ENCODE measurements around the gene EIF2B2.

Gene EIF2B2

DNA sequence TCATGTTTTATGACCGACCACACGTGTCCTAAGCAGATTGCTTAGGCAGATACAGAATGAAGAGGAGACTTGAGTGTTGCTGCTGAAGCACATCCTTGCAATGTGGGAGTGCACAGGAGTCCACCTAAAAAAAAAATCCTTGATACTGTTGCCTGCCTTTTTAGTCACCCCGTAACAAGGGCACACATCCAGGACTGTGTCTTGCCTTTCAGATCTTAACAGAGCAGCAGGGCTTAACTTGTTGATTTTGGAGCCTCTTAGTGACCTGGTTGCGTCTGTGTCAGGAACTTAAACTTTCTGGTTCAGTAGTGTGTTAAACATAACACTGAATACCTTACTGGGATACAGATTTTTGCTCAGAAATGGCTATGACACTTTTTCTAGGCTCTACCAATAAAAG lies 6.5 kb downstream of the EIF2B2 start:
- H2BK12ac ChIP-seq (ENCODE audit: low read length in 2 of 2): no peak overlapping the region
- no peak overlapping the region for H2AFZ ChIP-seq (ENCODE audit: low read depth, low read length)
- H3K4ac ChIP-seq (ENCODE audit: low read depth in 1 of 2, low read length in 2 of 2): no peak overlapping the region
- peaks cover 21% of the 10 kb centered on the region for H3K79me1 ChIP-seq (replicated peaks; ENCODE audit: low read length, poor library complexity, severe bottlenecking)
- no peak overlapping the region for H4K91ac ChIP-seq (ENCODE audit: low read length)
- H3K14ac ChIP-seq (ENCODE audit: low read length in 2 of 2): no peak overlapping the region
- no peak overlapping the region for H3K18ac ChIP-seq (ENCODE audit: low read depth in 1 of 2, low read length in 2 of 2)
- no peak overlapping the region for H2BK120ac ChIP-seq (ENCODE audit: low read depth, low read length)
- H2BK5ac ChIP-seq (ENCODE audit: low read depth, low read length, poor library complexity, severe bottlenecking): no peak overlapping the region
- no peak overlapping the region for H3K27ac ChIP-seq (ENCODE audit: low read length, poor library complexity, severe bottlenecking)
- no peak overlapping the region for H3K4me3 ChIP-seq (ENCODE audit: insufficient read depth in 1 of 2, low read depth in 1 of 2, low read length in 2 of 2)
- no peaks in the 10 kb centered on the region for H3K9me3 ChIP-seq (ENCODE audit: control insufficient read depth, low read length)
- peaks cover 5% of the 10 kb centered on the region for H3K4me1 ChIP-seq (ENCODE audit: control insufficient read depth, insufficient read depth, low read depth, low read length)
- H3K23ac ChIP-seq (ENCODE audit: low read length in 2 of 2): no peak overlapping the region
- WGBS: 92% methylated on average over 4 of the region's 4 CpGs
- H2BK15ac ChIP-seq (ENCODE audit: low read depth, poor library complexity, severe bottlenecking): no peak overlapping the region
- no peak overlapping the region for H3K4me2 ChIP-seq (ENCODE audit: low read length, poor library complexity, severe bottlenecking)
- no peaks in the 10 kb centered on the region for H3K27me3 ChIP-seq (ENCODE audit: control insufficient read depth in 1 of 2, insufficient read depth in 1 of 2, low read length in 2 of 2)
- H2AK5ac ChIP-seq (ENCODE audit: low read length, severe bottlenecking): no peak overlapping the region
- H3K36me3 ChIP-seq (ENCODE audit: control insufficient read depth in 1 of 2, insufficient read depth in 2 of 2, low read depth in 1 of 2, low read length in 2 of 2): peaks cover 21 to 71% of the 10 kb centered on the region in 2 experiments
- no peak overlapping the region for H4K8ac ChIP-seq (ENCODE audit: low read length)
- DNase-seq: no peak
- H3K9ac ChIP-seq (ENCODE audit: low read length): no peak overlapping the region

DNA sequence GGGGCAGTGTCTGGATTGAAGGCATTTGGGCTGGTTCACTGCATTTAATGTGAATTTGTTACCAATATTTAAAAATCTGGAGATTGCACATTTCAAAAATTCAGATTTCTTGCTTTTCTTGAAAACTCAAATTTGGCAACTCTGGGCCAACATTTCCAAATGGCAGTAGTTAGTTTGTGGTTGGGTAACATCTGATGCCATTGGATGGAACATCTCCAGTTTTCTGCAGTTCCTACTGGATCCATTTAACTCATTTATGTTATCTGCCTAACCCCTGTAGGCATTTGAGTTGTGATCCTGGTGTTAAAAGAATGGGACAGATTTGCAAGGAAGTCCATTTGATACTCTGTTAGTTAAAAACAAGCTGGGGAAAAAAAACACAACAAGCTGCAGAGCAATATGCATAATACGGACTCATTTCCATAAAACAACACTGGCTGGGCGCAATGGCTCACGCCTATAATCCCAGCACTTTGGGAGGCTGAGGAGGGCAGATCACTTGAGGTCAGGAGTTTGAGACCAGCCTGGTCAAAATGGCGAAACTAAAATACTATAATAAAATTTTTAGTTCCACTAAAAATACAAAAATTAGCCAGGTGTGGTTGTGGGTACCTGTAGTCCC lies 7.9 kb downstream of the EIF2B2 start:
- H3K23ac ChIP-seq (ENCODE audit: low read length in 2 of 2): no peak overlapping the region
- H2BK5ac ChIP-seq (ENCODE audit: low read depth, low read length, poor library complexity, severe bottlenecking): no peak overlapping the region
- H3K9me3 ChIP-seq (ENCODE audit: control insufficient read depth, low read length): no peaks in the 10 kb centered on the region
- WGBS: no CpG with 5 or more reads among the region's 4 CpGs
- peak overlapping the region; percentile 70 for H3K9ac ChIP-seq (ENCODE audit: low read length)
- no peak overlapping the region for H3K4me3 ChIP-seq (ENCODE audit: insufficient read depth in 1 of 2, low read depth in 1 of 2, low read length in 2 of 2)
- no peak overlapping the region for H3K4me2 ChIP-seq (ENCODE audit: low read length, poor library complexity, severe bottlenecking)
- no peak overlapping the region for H2BK15ac ChIP-seq (ENCODE audit: low read depth, poor library complexity, severe bottlenecking)
- no peak overlapping the region for H3K14ac ChIP-seq (ENCODE audit: low read length in 2 of 2)
- H3K79me1 ChIP-seq (replicated peaks; ENCODE audit: low read length, poor library complexity, severe bottlenecking): peaks cover 16% of the 10 kb centered on the region
- no peaks in the 10 kb centered on the region for H3K27me3 ChIP-seq (ENCODE audit: control insufficient read depth in 1 of 2, insufficient read depth in 1 of 2, low read length in 2 of 2)
- no peak overlapping the region for H3K18ac ChIP-seq (ENCODE audit: low read depth in 1 of 2, low read length in 2 of 2)
- H3K4me1 ChIP-seq (ENCODE audit: control insufficient read depth, insufficient read depth, low read depth, low read length): peaks cover 1% of the 10 kb centered on the region
- no peak overlapping the region for H2AK5ac ChIP-seq (ENCODE audit: low read length, severe bottlenecking)
- H4K8ac ChIP-seq (ENCODE audit: low read length): no peak overlapping the region
- no peak overlapping the region for H2AFZ ChIP-seq (ENCODE audit: low read depth, low read length)
- H2BK120ac ChIP-seq (ENCODE audit: low read depth, low read length): no peak overlapping the region
- no peak for DNase-seq
- H3K4ac ChIP-seq (ENCODE audit: low read depth in 1 of 2, low read length in 2 of 2): no peak overlapping the region
- no peak overlapping the region for H2BK12ac ChIP-seq (ENCODE audit: low read length in 2 of 2)
- H4K91ac ChIP-seq (ENCODE audit: low read length): no peak overlapping the region
- no peak overlapping the region for H3K27ac ChIP-seq (ENCODE audit: low read length, poor library complexity, severe bottlenecking)
- peaks cover 24 to 78% of the 10 kb centered on the region in 2 experiments for H3K36me3 ChIP-seq (ENCODE audit: control insufficient read depth in 1 of 2, insufficient read depth in 2 of 2, low read depth in 1 of 2, low read length in 2 of 2)

- Histone ChIP-seq H3K18ac (ENCODE audit: low read depth in 1 of 2, low read length in 2 of 2) (no peak overlapping the region), H4K8ac (ENCODE audit: low read length) (no peak overlapping the region), H2BK5ac (ENCODE audit: low read depth, low read length, poor library complexity, severe bottlenecking) (no peak overlapping the region), H3K27ac (ENCODE audit: low read length, poor library complexity, severe bottlenecking) (peak overlapping the region; percentile 35), H3K4me2 (ENCODE audit: low read length, poor library complexity, severe bottlenecking) (no peak overlapping the region), H3K4me3 (ENCODE audit: insufficient read depth in 1 of 2, low read depth in 1 of 2, low read length in 2 of 2) (peak overlapping the region in 1 of 2 experiments; percentile 55), H3K23ac (ENCODE audit: low read length in 2 of 2) (no peak overlapping the region), H2BK12ac (ENCODE audit: low read length in 2 of 2) (no peak overlapping the region), H3K14ac (ENCODE audit: low read length in 2 of 2) (no peak overlapping the region), H3K79me1 (replicated peaks; ENCODE audit: low read length, poor library complexity, severe bottlenecking) (peaks cover 10% of the 10 kb centered on the region), H3K4ac (ENCODE audit: low read depth in 1 of 2, low read length in 2 of 2) (no peak overlapping the region), H3K27me3 (ENCODE audit: control insufficient read depth in 1 of 2, insufficient read depth in 1 of 2, low read length in 2 of 2) (no peaks in the 10 kb centered on the region), H2AFZ (ENCODE audit: low read depth, low read length) (no peak overlapping the region), H4K91ac (ENCODE audit: low read length) (no peak overlapping the region), H3K36me3 (ENCODE audit: control insufficient read depth in 1 of 2, insufficient read depth in 2 of 2, low read depth in 1 of 2, low read length in 2 of 2) (peaks cover 23 to 78% of the 10 kb centered on the region in 2 experiments), H2BK120ac (ENCODE audit: low read depth, low read length) (no peak overlapping the region), H3K9ac (ENCODE audit: low read length) (peak overlapping the region; percentile 70), H3K4me1 (ENCODE audit: control insufficient read depth, insufficient read depth, low read depth, low read length) (peaks cover 1% of the 10 kb centered on the region), H2BK15ac (ENCODE audit: low read depth, poor library complexity, severe bottlenecking) (no peak overlapping the region), H3K9me3 (ENCODE audit: control insufficient read depth, low read length) (no peaks in the 10 kb centered on the region), H2AK5ac (ENCODE audit: low read length, severe bottlenecking) (peak overlapping the region; percentile 31)
- 35% methylated on average over 3 of the region's 4 CpGs for WGBS
- peak; percentile 83 for DNase-seq
Measured at GRCh38 chr14:75011356-75011994, 8.8 kb downstream of the EIF2B2 start.

- Histone ChIP-seq H3K4ac (ENCODE audit: low read depth in 1 of 2, low read length in 2 of 2) (no peak overlapping the region), H2BK5ac (ENCODE audit: low read depth, low read length, poor library complexity, severe bottlenecking) (no peak overlapping the region), H3K9ac (ENCODE audit: low read length) (no peak overlapping the region), H2BK12ac (ENCODE audit: low read length in 2 of 2) (no peak overlapping the region), H4K91ac (ENCODE audit: low read length) (no peak overlapping the region), H2BK120ac (ENCODE audit: low read depth, low read length) (no peak overlapping the region), H4K8ac (ENCODE audit: low read length) (no peak overlapping the region), H3K27me3 (ENCODE audit: control insufficient read depth in 1 of 2, insufficient read depth in 1 of 2, low read length in 2 of 2) (no peaks in the 10 kb centered on the region), H3K23ac (ENCODE audit: low read length in 2 of 2) (no peak overlapping the region), H3K9me3 (ENCODE audit: control insufficient read depth, low read length) (no peaks in the 10 kb centered on the region), H2AFZ (ENCODE audit: low read depth, low read length) (no peak overlapping the region), H3K4me1 (ENCODE audit: control insufficient read depth, insufficient read depth, low read depth, low read length) (peaks cover 1% of the 10 kb centered on the region), H3K14ac (ENCODE audit: low read length in 2 of 2) (no peak overlapping the region), H3K79me1 (replicated peaks; ENCODE audit: low read length, poor library complexity, severe bottlenecking) (peaks cover 7% of the 10 kb centered on the region), H3K18ac (ENCODE audit: low read depth in 1 of 2, low read length in 2 of 2) (no peak overlapping the region), H2BK15ac (ENCODE audit: low read depth, poor library complexity, severe bottlenecking) (no peak overlapping the region), H3K4me3 (ENCODE audit: insufficient read depth in 1 of 2, low read depth in 1 of 2, low read length in 2 of 2) (no peak overlapping the region), H2AK5ac (ENCODE audit: low read length, severe bottlenecking) (no peak overlapping the region), H3K27ac (ENCODE audit: low read length, poor library complexity, severe bottlenecking) (no peak overlapping the region), H3K36me3 (ENCODE audit: control insufficient read depth in 1 of 2, insufficient read depth in 2 of 2, low read depth in 1 of 2, low read length in 2 of 2) (peaks cover 27 to 76% of the 10 kb centered on the region in 2 experiments), H3K4me2 (ENCODE audit: low read length, poor library complexity, severe bottlenecking) (no peak overlapping the region)
- DNase-seq: no peak
- WGBS: 99% methylated on average over 6 of the region's 6 CpGs
Measured at GRCh38 chr14:75013290-75013689, 10.6 kb downstream of the EIF2B2 start.
